ENCODE data around the gene RBM45.

The RBM45 gene

GRCh38 chr2:178155524-178155923 lies 43.3 kb downstream of the RBM45 start:
- no peaks in the 10 kb centered on the region for H4K20me1 ChIP-seq
- H3K27ac ChIP-seq, result no peak overlapping the region

DNA sequence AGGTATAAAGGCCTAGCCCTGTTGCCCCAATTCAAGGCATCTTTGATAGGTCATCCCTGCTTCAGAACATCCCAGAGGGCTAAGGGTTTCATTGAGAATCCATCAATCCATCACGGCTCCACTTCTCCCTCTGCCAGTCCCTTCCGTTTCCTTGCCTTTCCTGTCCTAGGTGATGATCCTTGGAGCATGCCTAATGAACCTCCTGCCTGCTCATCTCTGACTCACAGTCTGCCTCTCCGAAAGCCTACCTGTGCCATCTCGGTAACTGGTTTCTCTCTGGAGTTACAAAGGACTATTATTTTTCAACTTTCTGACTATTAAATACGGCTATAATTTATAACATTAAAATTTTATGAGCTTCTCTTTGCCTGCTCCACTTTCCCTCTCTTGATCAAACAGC lies 45.3 kb downstream of the RBM45 start:
- Histone ChIP-seq H3K9me3 (peaks cover 17% of the 10 kb centered on the region), H3K27ac (no peak overlapping the region), H3K4me2 (no peak overlapping the region), H3K4me3 (no peak overlapping the region), H4K20me1 (no peaks in the 10 kb centered on the region), H3K27me3 (no peaks in the 10 kb centered on the region), H3K9ac (no peak overlapping the region), H3K4me1 (no peaks in the 10 kb centered on the region), H3K36me3 (no peaks in the 10 kb centered on the region)
- TF ChIP-seq Cebpa-rat (IDR thresholded peaks at IDR 0.05), result no peak

More at GRCh38 chr2:178155524-178155923, 43.3 kb downstream of the RBM45 start:
- no peaks in the 10 kb centered on the region for H3K36me3 ChIP-seq
- H3K4me3 ChIP-seq, result no peak overlapping the region
- H3K4me2 ChIP-seq, result no peak overlapping the region
- no peak overlapping the region for H3K9ac ChIP-seq
- H3K4me1 ChIP-seq, result no peaks in the 10 kb centered on the region
- H3K9me3 ChIP-seq, result peaks cover 17% of the 10 kb centered on the region
- no peaks in the 10 kb centered on the region for H3K27me3 ChIP-seq
- TF ChIP-seq Cebpa-rat (IDR thresholded peaks at IDR 0.05), result no peak

DNA sequence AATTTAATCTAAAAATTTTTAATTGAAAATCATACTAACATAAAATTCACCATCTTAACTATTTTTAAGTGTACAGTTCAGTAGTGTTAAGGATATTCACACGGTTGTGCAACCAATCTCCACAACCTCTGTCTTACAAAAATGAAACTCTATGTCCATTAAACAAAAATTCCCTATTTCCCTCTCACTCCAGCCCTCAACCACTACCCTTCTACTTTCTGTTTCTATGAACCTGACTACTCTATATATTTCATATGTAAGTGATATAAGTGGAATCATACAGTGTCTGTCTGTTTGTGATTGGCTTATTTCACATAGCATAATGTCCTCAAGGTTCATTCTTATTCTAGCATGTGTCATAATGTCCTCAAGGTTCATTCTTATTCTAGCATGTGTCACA lies 47.7 kb downstream of the RBM45 start:
- Histone ChIP-seq H3K27me3 (no peaks in the 10 kb centered on the region), H3K27ac (no peak overlapping the region), H3K4me1 (no peaks in the 10 kb centered on the region), H4K20me1 (no peaks in the 10 kb centered on the region), H3K36me3 (no peaks in the 10 kb centered on the region), H3K4me2 (no peak overlapping the region), H3K4me3 (no peak overlapping the region), H3K9ac (no peak overlapping the region), H3K9me3 (peaks cover 10% of the 10 kb centered on the region)
- no peak for TF ChIP-seq Cebpa-rat (IDR thresholded peaks at IDR 0.05)

- Histone ChIP-seq H3K36me3 (no peaks in the 10 kb centered on the region), H3K4me1 (no peaks in the 10 kb centered on the region)
- TF ChIP-seq Cebpa-rat (IDR thresholded peaks at IDR 0.05), result no peak
These were observed 48.4 kb downstream of the RBM45 start for GRCh38 chr2:178160601-178161000.

GRCh38 chr2:178163395-178163794 lies 51.2 kb downstream of the RBM45 start:
- Histone ChIP-seq H3K36me3 (no peaks in the 10 kb centered on the region), H3K9ac (no peak overlapping the region), H3K27ac (no peak overlapping the region), H3K27me3 (no peaks in the 10 kb centered on the region), H3K4me3 (no peak overlapping the region), H4K20me1 (no peaks in the 10 kb centered on the region), H3K4me2 (no peak overlapping the region), H3K4me1 (no peaks in the 10 kb centered on the region), H3K9me3 (no peaks in the 10 kb centered on the region)
- TF ChIP-seq Cebpa-rat (IDR thresholded peaks at IDR 0.05), result no peak

More at GRCh38 chr2:178160601-178161000, 48.4 kb downstream of the RBM45 start:
- Histone ChIP-seq H4K20me1 (no peaks in the 10 kb centered on the region), H3K27ac (no peak overlapping the region), H3K9me3 (peaks cover 3% of the 10 kb centered on the region), H3K4me2 (no peak overlapping the region), H3K4me3 (no peak overlapping the region), H3K9ac (no peak overlapping the region), H3K27me3 (no peaks in the 10 kb centered on the region)

DNA sequence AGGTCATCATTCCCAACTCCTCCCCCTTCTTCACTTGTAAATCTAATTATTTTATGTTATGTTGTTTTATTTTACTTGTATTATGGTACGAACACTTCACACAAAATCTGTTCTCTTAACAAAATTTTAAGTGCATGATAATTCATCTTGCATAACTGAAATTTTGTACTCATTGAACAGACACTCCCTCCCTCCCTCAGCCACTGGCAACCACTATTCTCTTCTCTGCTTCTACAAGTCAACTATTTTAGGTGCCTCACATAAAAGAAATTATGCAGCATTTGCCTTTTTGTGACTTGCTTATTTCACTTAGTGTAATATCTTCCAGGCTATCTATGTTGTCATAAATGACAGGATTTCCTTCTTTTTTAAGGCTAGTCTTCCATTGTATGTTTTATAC lies 51.7 kb downstream of the RBM45 start:
- Histone ChIP-seq H3K4me2 (no peak overlapping the region), H3K36me3 (no peaks in the 10 kb centered on the region), H3K9me3 (no peaks in the 10 kb centered on the region), H3K4me3 (no peak overlapping the region), H3K4me1 (no peaks in the 10 kb centered on the region), H4K20me1 (no peaks in the 10 kb centered on the region), H3K27ac (no peak overlapping the region), H3K9ac (no peak overlapping the region), H3K27me3 (no peaks in the 10 kb centered on the region)
- TF ChIP-seq Cebpa-rat (IDR thresholded peaks at IDR 0.05), result no peak

DNA sequence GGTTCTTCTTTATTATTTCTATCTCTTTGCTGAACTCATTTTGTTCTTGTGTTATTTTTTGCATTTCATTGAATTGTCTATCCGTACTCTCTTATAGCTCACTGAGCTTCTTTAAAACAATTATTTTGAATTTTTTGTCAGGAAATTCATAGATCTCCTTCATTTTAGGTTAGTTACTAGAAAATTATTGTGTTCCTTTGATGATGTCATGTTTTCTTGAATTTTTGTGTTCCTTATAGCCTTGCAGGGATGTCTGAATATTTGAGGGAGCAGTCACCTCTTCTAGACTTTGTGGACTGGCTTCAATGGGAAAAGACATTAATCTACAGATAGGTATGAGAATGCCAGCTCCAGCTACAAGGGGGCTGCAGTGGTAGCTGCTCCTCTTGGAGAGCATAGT lies 61.4 kb downstream of the RBM45 start:
- Histone ChIP-seq H3K27me3 (no peaks in the 10 kb centered on the region), H3K4me2 (no peak overlapping the region), H3K4me1 (no peaks in the 10 kb centered on the region), H3K9ac (no peak overlapping the region), H4K20me1 (no peaks in the 10 kb centered on the region), H3K9me3 (peaks cover 5% of the 10 kb centered on the region), H3K4me3 (no peak overlapping the region), H3K36me3 (no peaks in the 10 kb centered on the region), H3K27ac (no peak overlapping the region)
- no peak for TF ChIP-seq Cebpa-rat (IDR thresholded peaks at IDR 0.05)

DNA sequence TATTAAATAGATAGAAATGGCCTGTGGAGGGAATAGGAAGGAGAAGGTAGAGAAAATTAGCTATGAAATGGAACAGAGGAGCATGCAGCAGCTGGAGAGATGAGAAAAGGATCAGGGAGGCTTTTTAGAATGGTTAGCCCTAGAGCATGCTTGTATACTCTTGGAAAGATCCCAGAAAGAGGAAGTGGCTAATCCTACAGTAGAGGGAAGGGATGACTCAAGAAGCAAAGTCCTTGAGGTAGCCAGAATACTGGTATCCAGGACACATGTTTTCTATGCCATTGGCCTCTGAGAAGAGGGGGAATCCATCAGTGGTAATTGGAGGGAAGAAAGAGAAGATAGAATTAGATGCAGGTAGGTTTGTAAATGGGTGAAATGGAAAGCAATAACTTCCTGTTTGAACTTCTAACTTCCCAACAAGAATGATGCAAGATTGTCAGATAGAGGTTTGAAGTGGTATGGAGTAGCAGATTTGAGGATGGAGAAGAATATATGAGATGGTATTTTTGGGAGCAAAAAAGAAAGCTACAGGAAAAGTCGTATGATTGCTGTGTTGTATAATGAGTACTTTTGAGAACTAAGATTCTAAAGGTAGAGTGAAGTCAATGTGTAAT lies 64.9 kb downstream of the RBM45 start:
- H3K27me3 ChIP-seq, result no peaks in the 10 kb centered on the region
- no peak overlapping the region for H3K4me3 ChIP-seq
- 0 out of 2 replicates have a peak, but pooled peaks cover 3% of the 10 kb centered on the region for H3K4me1 ChIP-seq
- no peak overlapping the region for H3K9ac ChIP-seq
- H3K9me3 ChIP-seq, result no peaks in the 10 kb centered on the region
- no peak for TF ChIP-seq Cebpa-rat (IDR thresholded peaks at IDR 0.05)
- no peaks in the 10 kb centered on the region for H4K20me1 ChIP-seq
- H3K36me3 ChIP-seq, result no peaks in the 10 kb centered on the region
- H3K27ac ChIP-seq, result no peak overlapping the region
- H3K4me2 ChIP-seq, result no peak overlapping the region
